ENCODE measurements around the gene SRP14.
"Not testable (repeated sequence)": the region's sequence is repeated elsewhere in the genome, so short reads cannot be mapped to it uniquely, and the experiment has no call there.

The SRP14 gene

GRCh38 chr15:40006003-40006402 is 33.0 kb downstream of the SRP14 start:
- Histone ChIP-seq H3K9ac (ENCODE audit: low read depth, low read length) (no peak overlapping the region), H3K9me3 (ENCODE audit: control insufficient read depth, insufficient read depth, low read length) (no peaks in the 10 kb centered on the region), H3K36me3 (ENCODE audit: insufficient read depth, low read length) (peaks cover 50% of the 10 kb centered on the region), H3K4me1 (ENCODE audit: insufficient read depth, low read length) (peaks cover 5% of the 10 kb centered on the region)

GRCh38 chr15:40003116-40003916 is 35.7 kb downstream of the SRP14 start:
- no peak overlapping the region for H3K9ac ChIP-seq (ENCODE audit: low read depth, low read length)
- H3K4me1 ChIP-seq (ENCODE audit: insufficient read depth, low read length), result peaks cover 5% of the 10 kb centered on the region
- peaks cover 29% of the 10 kb centered on the region for H3K36me3 ChIP-seq (ENCODE audit: insufficient read depth, low read length)
- no peaks in the 10 kb centered on the region for H3K9me3 ChIP-seq (ENCODE audit: control insufficient read depth, insufficient read depth, low read length)

- H3K36me3 ChIP-seq (ENCODE audit: insufficient read depth, low read length), result peaks cover 20% of the 10 kb centered on the region
- H3K9me3 ChIP-seq (ENCODE audit: control insufficient read depth, insufficient read depth, low read length), result no peaks in the 10 kb centered on the region
- no peak overlapping the region for H3K9ac ChIP-seq (ENCODE audit: low read depth, low read length)
- H3K4me1 ChIP-seq (ENCODE audit: insufficient read depth, low read length), result peaks cover 5% of the 10 kb centered on the region
These were observed 36.7 kb downstream of the SRP14 start for GRCh38 chr15:40002295-40002694.

- Histone ChIP-seq H3K9ac (ENCODE audit: low read depth, low read length) (no peak overlapping the region), H3K9me3 (ENCODE audit: control insufficient read depth, insufficient read depth, low read length) (no peaks in the 10 kb centered on the region), H3K4me1 (ENCODE audit: insufficient read depth, low read length) (peaks cover 5% of the 10 kb centered on the region), H3K36me3 (ENCODE audit: insufficient read depth, low read length) (peaks cover 15% of the 10 kb centered on the region)
These were observed 39.3 kb downstream of the SRP14 start for GRCh38 chr15:39999538-40000200.

- Histone ChIP-seq H3K9me3 (ENCODE audit: control insufficient read depth, insufficient read depth, low read length) (no peaks in the 10 kb centered on the region), H3K36me3 (ENCODE audit: insufficient read depth, low read length) (peaks cover 15% of the 10 kb centered on the region), H3K4me1 (ENCODE audit: insufficient read depth, low read length) (peaks cover 5% of the 10 kb centered on the region), H3K9ac (ENCODE audit: low read depth, low read length) (no peak overlapping the region)
These were observed 40.4 kb downstream of the SRP14 start for GRCh38 chr15:39998511-39999077.

GRCh38 chr15:39997639-39998038 is 41.3 kb downstream of the SRP14 start:
- H3K9me3 ChIP-seq (ENCODE audit: control insufficient read depth, insufficient read depth, low read length), result no peaks in the 10 kb centered on the region
- H3K36me3 ChIP-seq (ENCODE audit: insufficient read depth, low read length), result peaks cover 15% of the 10 kb centered on the region
- no peak overlapping the region for H3K9ac ChIP-seq (ENCODE audit: low read depth, low read length)
- H3K4me1 ChIP-seq (ENCODE audit: insufficient read depth, low read length), result peaks cover 5% of the 10 kb centered on the region

- Histone ChIP-seq H3K9ac (ENCODE audit: low read depth, low read length) (no peak overlapping the region), H3K36me3 (ENCODE audit: insufficient read depth, low read length) (peaks cover 15% of the 10 kb centered on the region), H3K4me1 (ENCODE audit: insufficient read depth, low read length) (no peaks in the 10 kb centered on the region), H3K9me3 (ENCODE audit: control insufficient read depth, insufficient read depth, low read length) (no peaks in the 10 kb centered on the region)
These were observed 42.0 kb downstream of the SRP14 start for GRCh38 chr15:39997031-39997430.

GRCh38 chr15:39996228-39996627 is 42.8 kb downstream of the SRP14 start:
- peaks cover 15% of the 10 kb centered on the region for H3K36me3 ChIP-seq (ENCODE audit: insufficient read depth, low read length)
- H3K4me1 ChIP-seq (ENCODE audit: insufficient read depth, low read length); H3K9me3 ChIP-seq (ENCODE audit: control insufficient read depth, insufficient read depth, low read length); H3K9ac ChIP-seq (ENCODE audit: low read depth, low read length): not testable (repeated sequence)

- H3K4me1 ChIP-seq (ENCODE audit: insufficient read depth, low read length); H3K9ac ChIP-seq (ENCODE audit: low read depth, low read length); H3K9me3 ChIP-seq (ENCODE audit: control insufficient read depth, insufficient read depth, low read length): not testable (repeated sequence)
- H3K36me3 ChIP-seq (ENCODE audit: insufficient read depth, low read length), result peaks cover 26% of the 10 kb centered on the region
These were observed 46.0 kb downstream of the SRP14 start for GRCh38 chr15:39992953-39993352.

GRCh38 chr15:39990706-39991105 is 48.3 kb downstream of the SRP14 start:
- H3K9me3 ChIP-seq (ENCODE audit: control insufficient read depth, insufficient read depth, low read length), result no peaks in the 10 kb centered on the region
- H3K9ac ChIP-seq (ENCODE audit: low read depth, low read length), result no peak overlapping the region
- H3K36me3 ChIP-seq (ENCODE audit: insufficient read depth, low read length), result peaks cover 33% of the 10 kb centered on the region
- H3K4me1 ChIP-seq (ENCODE audit: insufficient read depth, low read length), result no peaks in the 10 kb centered on the region

GRCh38 chr15:39987821-39988220 is 51.2 kb downstream of the SRP14 start:
- Histone ChIP-seq H3K36me3 (ENCODE audit: insufficient read depth, low read length) (peaks cover 33% of the 10 kb centered on the region), H3K9me3 (ENCODE audit: control insufficient read depth, insufficient read depth, low read length) (no peaks in the 10 kb centered on the region)

More at GRCh38 chr15:39987821-39988220, 51.2 kb downstream of the SRP14 start:
- Histone ChIP-seq H3K4me1 (ENCODE audit: insufficient read depth, low read length) (no peaks in the 10 kb centered on the region), H3K9ac (ENCODE audit: low read depth, low read length) (no peak overlapping the region)
